Jurkat, Clone E6-1 (cell line): ENCODE results near the gene IQCK.

Source experiments
- DNase-seq: peaks from one replicate; pipeline ENCODE4 v3.0.0-alpha.2; 2011; ENCODE audit warnings: low read depth, low spot score
- H3K4me3 ChIP-seq: 2 replicates; pipeline ENCODE4 v1.5.1; 2011; ENCODE audit warnings: mild to moderate bottlenecking, low read length, control low read depth, moderate library complexity

The IQCK gene

DNA sequence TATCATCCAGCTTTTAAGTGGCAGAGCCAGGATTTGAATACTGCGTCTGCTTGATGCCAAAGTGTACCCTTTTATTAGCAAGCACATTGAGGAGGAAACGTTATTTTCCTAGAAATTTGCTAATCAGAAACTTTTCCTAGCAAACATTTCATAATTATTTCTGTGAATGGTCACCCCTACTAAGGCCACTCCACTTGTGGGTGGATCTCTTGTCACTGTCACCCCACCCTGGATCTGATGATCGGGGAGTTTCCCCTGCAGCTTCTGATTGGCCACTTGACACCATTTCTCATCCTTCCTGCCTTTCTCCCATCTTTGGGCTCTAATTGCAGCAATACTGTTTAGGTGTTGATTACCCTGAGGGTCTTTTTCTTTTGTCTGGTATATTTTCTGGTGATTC, 130.7 kb downstream of the IQCK start:
- H3K4me3 ChIP-seq = no peak overlapping the region
- DNase-seq = no peak

DNA sequence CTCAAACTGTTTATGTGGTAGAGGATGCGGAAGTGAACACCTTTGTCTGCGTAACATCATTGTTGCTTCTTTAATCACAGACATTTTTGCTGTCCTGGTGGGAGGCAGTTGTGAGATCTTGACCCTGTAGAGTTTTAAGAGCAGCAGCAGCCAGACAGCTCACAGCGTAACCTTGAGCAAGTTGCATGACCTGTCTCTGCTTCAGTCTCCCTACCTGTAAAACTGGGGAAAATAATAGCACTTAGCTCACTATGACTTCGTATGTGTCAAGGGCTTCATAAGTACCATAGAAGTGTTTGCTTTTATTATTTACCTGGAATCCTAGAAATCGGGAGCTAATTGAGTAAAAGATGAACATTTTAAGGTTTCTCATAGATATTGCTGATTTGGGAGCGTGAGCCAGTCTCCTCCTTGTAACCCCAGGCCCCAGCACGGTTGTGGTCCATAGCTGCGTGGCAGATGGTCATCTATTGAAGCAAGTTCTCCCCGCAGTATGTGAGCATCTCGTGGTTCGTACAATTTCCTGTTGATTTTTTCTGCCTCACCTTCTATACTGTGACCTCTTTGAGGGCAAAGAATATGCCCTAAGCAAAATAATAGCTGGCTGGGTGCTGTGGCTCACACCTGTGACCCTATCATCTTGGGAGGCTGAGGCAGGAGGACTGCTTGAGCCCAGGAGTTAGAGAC, 132.2 kb downstream of the IQCK start:
- H3K4me3 ChIP-seq = no peak overlapping the region
- DNase-seq = no peak

DNA sequence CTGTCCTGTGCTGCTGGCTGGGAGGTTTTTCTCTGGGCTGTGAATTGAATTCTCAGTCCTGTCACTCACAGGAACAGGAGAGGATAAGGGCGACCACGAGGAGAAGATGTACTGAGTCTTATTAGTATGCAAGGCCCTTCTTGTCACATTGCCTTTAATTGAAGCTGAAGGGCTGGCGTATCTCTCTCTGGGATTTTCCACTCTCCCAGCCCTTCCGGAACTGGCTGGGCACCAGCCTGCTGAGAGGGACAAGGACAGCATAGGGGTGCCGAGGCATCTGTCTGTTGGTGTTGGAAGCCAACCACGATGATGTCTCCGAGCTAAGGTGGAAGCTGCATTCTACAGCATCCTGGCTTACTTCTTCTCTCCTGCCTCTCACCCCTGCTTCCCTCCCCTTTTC, 133.4 kb downstream of the IQCK start:
- DNase-seq = no peak
- no peak overlapping the region for H3K4me3 ChIP-seq

DNA sequence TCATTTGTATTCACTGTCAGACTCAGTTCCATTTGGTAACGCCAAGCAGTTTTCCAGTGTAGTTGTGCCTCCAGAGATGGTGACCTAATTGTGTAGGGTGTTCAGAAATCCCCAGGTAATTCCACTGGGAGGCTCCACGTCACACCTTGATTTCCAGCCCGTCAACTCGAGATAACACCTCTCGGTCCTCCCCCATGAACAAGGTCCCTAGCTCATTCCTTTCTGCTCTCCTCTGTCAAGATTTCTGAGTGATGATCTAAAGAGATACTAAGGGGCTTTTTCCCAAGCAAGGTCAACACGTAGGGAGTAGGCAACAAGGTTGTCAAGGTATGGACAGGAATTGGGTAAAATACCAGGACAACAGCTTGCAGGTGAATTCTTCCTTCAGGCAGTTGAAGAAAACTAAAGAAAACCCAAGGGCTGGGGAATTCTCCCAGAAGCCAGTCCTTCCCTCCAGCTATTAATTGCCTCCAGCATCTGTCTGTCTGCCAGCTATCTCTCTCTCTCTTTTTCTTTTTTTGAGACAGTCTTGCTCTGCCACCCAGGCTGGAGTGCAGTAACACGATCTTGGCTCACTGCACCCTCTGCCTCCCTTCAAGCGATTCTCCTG, 135.2 kb downstream of the IQCK start:
- H3K4me3 ChIP-seq = no peak overlapping the region
- DNase-seq = no peak

DNA sequence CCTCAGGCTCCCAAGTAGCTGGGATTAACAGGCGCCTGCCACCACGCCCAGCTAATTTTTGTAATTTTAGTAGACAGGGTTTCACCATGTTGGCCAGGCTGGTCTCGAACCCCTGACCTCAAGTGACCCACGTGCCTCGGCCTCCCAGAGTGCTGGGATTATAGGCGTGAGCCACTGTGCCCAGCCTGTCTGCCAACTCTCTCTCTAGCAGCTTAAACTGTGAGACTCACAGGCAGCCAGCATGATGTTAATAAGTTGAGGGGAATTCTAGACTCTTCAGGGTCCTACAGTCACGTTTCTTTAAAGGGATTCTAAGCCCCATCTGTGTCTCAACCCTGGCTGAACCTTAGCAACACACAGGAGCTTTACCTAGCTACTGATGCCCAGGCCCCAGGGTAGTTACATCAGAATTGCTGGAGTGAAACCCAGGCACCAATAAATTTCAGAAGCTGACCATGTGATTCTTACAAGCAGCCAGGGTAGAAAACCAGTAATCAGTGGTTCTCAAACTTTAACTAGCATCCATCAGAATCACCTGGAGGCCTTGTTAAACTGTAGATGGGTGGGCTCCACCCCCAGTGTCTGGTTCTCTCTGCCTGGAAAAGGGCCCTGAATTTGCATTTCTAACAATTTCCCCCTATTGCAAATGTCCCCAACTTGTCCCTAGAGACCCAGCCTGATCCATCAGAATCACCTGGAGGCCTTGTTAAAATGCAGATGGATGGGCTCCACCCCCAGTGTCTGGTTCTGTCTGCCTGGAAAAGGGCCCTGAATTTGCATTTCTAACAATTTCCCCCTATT, 135.9 kb downstream of the IQCK start:
- DNase-seq = no peak
- H3K4me3 ChIP-seq = no peak overlapping the region

DNA sequence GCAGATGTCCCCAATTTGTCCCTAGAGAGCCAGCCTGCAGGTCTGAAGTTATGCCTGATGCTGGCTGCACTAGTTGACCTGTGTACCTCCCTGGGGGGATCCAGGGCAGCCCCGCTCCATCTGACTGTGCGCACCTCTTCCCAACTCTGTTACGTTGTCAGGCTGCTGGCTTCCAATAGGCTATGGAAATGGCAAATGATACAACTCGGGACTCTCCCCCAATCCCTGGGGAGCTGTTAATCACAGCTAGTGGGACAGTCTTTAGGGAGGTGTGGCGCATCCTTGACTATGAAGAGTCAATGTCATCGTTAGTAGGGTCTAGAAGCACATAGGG, 136.4 kb downstream of the IQCK start:
- no peak overlapping the region for H3K4me3 ChIP-seq
- DNase-seq = no peak

DNA sequence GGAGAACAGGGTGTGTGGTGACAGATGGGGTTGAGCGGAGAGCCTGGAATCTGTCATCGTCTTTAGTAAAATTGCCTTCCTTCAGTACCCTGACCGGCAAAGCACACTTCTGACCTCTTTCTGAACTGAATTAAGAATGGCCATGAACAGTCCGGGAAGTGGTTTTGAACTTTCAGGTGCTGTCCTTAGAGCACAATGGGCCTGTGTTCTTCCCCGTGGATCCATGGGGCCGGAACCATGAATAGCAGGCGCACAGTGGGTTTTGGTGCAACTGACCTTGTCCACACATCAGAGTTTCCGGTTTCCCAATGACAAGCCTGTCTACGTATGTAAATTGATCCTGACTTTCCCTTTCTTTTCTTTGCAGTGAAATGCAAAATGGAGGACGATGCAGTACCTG, 138.0 kb downstream of the IQCK start:
- H3K4me3 ChIP-seq = no peak overlapping the region
- DNase-seq = no peak

DNA sequence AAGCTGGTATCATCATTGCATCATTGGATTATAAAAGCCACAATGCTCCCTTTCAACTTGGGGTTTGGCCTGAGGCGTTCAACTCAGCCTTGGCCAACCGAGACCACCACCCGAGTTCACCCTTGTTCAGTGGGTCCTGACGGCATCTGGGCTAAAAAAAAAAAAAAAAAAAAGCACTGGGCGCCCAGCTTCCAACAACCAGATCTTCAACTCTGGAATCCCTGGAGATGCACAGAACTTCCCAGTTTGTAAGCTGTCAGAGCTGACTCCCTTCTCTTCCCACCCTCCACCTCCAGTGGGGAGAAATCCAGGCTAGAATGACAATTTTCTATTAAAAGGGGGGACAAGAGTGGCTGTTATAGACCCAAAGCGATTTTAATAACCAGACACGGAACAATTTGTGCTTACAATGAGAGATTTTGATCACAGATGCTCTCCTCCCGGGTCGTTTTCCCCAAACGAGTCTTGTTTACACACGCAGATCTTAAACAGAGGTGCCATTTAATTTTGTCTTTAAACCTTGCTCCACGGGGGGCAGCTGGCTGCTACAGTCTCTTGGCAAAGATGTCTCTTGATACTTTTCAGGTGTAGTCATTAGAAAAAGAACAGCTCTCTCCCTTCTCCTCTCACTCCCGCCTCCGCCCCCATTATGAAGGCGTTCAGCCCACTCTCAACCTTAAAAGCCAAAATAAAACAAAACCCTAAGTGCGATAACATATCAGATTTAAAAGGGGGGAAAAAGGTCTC, 139.7 kb downstream of the IQCK start:
- H3K4me3 ChIP-seq = no peak overlapping the region
- DNase-seq = no peak

DNA sequence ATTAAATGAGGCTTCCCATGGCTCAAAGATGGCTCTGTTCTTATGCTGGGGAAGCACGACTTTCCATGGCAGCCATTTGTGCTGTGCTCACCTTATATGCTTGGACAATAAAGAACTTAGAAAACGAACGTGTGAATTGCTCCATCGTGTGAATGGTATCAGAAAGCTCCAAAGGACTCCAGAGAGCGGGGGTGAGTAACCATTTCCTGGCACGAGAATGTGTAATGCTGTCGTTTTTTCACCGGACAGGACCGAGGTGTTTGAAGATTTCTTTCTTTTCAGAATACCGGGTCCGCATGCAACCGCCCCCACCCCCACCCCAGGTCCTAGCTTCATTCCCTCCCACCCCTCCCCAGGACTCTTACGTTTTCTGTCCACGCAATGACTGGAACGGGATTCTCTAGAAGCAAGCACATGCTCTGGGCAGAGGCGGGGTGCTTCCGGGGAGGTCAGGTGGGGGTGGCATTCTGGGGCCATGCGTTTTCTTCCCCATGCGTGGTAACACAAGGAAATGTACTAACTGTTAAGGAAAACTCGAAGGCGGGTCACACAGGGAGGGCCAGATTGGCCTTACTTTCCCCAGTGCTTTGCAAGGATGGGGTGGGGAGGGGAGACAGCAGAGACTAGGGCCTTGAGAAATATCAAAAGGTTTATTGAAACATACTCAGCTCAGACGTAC, 140.4 kb downstream of the IQCK start:
- H3K4me3 ChIP-seq = no peak overlapping the region
- DNase-seq = no peak

DNA sequence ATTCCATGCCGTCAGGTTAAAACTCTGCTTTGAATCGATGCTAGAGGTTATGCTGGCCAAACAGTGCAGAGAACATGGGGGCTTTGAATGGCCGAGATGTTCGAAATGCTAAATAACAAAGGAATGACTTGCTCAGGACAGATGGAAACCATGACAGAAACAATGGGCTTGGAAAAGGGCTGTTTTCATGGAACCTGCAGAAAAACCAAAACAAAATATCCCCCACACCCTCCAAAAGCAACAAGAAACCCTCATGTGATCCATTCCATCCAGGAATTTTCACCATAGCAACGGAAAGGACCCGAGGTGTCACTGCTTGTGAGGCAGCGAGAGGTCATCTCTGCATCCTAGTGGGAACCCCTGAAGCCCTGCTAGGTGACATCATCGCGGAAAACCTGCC, 141.1 kb downstream of the IQCK start:
- H3K4me3 ChIP-seq = no peak overlapping the region

DNA sequence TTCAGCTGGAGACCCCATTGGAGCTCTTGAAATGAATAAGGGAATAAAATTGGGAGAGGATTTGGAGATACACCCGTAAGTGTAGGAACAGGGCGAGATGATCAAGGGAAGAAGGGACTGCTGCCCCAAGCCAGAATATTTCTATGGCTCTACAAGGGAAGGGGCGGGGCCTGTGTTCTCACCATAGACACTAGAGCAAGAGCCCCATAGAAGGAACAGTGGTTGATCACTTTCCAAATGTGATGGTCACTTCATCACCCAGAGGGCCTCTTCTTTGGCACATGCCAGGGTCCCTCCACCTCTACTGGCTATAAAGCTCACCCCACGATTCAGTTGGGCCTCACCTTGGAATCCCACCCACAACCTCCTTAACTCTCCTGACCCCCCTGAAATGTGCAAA, 141.5 kb downstream of the IQCK start:
- no peak overlapping the region for H3K4me3 ChIP-seq

More for the DNA sequence above, 141.1 kb downstream of the IQCK start:
- no peak for DNase-seq

DNA sequence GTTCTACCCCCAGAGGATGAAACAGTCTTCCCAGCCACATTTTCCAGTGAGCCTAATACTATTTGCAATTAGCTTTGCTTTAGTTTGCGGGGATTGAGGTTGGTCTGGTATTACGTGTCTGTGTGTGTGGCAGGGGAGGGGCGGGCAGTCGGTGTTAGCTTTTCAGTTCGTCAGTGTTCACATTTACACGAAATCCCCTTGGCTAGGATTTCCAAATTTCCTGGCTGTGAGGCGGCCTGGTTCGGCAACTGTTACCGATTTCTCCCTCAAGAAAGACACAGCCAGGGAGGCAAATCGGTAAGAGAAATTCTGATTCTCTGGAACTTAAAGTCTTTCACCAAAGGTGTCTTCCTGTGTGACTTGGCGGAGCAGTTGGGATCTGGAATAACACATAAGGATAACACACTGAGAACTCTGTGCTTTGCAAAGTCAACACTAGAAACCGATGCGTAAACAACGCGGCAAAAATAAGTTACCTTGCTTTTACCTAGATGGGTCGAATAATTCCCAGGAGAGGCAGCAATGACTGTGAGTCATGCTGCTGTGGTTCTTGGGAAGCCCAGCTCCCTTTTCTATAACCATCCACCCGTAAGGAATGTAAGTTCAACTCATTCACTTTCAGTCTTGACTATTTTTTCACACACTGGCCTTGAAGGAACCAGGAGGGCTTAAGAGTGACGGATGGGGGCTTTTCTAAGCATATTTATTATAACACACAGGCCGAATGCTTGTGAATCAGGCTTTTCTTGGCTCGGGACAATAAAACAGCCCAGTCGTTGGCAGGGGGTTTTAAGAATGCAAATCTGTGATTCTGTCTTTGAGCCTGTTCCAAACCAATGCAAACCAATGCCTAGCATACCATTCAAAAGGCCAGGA, 142.3 kb downstream of the IQCK start:
- no peak overlapping the region for H3K4me3 ChIP-seq
- no peak for DNase-seq

More for the DNA sequence above, 141.5 kb downstream of the IQCK start:
- no peak for DNase-seq

DNA sequence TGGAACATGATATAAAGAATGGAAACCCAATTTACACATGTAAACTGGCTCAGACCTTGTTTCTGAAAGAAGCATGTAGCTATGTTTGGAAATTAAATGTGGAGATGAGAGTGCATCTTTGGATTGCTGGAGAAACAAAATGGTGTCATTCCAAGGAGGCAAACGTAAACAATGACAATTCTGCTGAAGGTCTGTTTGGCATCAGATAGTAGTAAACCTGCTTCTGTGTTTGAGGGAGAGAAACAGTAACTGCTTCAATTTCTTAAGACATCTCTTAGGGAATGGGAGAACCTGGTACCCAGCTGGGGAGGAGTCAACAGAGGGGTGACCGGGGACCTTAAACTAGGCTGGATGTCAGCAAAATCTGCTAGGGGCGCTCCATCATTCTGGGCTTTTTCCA, 143.1 kb downstream of the IQCK start:
- no peak overlapping the region for H3K4me3 ChIP-seq
- no peak for DNase-seq

DNA sequence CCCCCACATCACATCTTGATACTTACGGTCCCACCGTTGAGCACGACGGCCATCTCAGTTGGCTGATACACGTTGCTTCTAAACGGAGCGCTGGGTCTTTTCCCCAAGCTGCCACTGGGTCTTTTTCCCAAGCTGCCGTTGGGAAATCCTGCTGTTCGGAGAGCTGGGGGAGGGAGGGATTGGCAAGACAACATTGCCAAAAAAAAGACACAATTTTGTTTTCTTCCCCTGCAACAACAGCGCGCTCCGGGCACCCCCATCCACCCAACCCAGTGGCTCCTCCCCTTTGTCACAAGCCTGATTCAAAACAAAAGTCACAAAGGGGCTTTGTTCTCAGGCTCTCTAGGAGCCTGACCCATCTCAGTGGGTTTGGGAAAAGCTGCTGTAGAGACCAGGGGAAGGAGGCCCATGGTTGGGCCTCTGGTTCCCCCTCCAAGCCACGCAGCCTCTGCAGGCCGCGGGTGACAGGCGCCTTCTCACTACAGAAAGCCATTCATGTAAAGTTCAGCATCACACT, 143.8 kb downstream of the IQCK start:
- DNase-seq = no peak
- H3K4me3 ChIP-seq = no peak overlapping the region

DNA sequence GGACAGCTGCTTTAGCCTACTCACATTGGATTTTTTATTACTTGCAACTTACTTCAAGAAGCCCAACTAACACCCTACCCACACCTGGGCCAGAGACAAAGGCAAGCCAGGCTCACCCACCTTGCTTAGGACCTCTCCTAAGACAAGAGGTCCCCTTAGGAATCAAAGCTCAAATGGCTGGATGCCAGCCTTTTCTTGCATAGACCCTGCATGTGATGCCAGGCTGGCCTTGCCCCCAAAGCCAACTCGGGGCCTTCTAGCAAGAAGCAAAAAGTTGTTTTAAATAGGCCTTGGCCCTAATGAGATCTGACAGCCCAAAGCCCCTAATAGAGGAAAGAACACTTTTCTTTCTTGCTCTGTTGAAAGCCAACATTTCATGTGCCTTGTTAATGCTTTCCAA, 145.9 kb downstream of the IQCK start:
- DNase-seq = no peak
- H3K4me3 ChIP-seq = no peak overlapping the region

DNA sequence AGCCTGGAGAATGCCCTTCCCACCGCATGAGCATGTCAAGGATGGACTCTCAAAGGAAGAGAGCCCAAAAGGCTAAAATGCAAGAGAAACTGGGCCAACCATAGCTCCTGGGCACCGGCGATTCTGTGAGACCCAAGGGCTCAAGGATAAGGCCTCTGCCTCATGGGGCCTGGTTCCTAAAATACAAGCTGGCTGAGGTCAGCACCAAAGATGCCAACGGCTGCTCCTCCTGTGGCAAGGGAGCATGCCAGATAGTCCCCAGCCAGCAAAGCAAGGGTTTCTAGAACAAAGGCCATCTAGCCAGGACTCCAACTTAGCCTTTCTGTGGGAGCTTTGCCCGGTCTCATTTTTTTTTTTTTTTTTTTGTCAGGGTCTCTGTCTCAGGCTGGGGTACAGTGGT, 146.5 kb downstream of the IQCK start:
- DNase-seq = no peak
- no peak overlapping the region for H3K4me3 ChIP-seq

DNA sequence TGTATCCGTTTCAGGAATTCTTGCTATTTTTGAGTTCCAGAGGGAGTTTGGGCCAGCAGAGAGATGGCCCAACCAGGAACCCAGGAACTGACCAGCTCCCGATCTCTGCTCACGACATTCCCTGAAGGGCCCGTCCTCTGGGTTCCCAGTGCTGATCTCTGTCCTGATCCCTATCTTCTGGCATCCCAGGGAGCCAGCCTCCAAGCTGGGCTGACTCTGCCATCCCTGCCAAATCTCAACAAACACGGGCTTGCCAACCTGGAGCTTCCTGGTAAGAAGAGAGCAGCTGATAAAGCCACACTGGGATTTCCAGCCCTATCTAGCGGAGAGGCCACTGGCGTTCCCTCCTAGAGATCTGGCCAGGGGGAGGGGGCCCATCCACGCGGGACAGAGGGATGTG, 150.3 kb downstream of the IQCK start:
- no peak for DNase-seq
- H3K4me3 ChIP-seq = no peak overlapping the region

DNA sequence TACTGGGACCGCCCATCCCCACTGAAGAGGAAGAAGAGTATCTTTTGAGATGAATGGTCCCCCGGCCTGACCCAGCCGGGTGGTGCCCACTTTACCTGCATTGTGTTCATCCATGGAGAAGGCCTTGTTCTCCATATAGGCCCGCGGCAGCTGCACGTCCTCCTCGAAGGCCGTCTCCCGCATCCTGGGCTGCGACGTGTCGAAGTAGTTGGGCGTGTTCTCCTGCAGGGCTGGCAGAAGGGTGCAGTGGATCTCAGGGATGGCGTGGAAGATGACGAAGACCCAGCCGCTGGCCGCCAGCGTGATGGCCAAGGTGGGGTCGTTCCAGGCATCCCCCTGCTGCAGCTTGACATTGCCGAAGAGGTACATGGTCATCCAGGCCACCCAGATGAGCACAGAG, 153.7 kb downstream of the IQCK start:
- no peak for DNase-seq
- no peak overlapping the region for H3K4me3 ChIP-seq
